Stimulated activated CD4-positive, alpha-beta T cell treated with anti-CD3 and anti-CD28 coated beads, Interleukin-15, amount 100 ng/mL, for 1 hour (primary cell): ENCODE data around the gene RAC3.

Experiments
- DNase-seq, 2 donors: peaks; one replicate each; pipeline ENCODE4 v3.0.0-alpha.2; 2020; ENCODE audit warnings: low read depth in 1 of 2, low spot score in 1 of 2

The RAC3 gene

GRCh38 chr17:81998691-81999438 is 32.6 kb upstream of the RAC3 start:
- DNase-seq, result no peak

GRCh38 chr17:81999587-81999975 is 31.9 kb upstream of the RAC3 start:
- no peak for DNase-seq

GRCh38 chr17:81999976-82000802 is 31.3 kb upstream of the RAC3 start:
- no peak for DNase-seq

GRCh38 chr17:82000803-82001570 is 30.5 kb upstream of the RAC3 start:
- DNase-seq, result no peak

GRCh38 chr17:82001571-82002056 is 29.9 kb upstream of the RAC3 start:
- DNase-seq, result no peak

GRCh38 chr17:82003411-82004381 is 27.8 kb upstream of the RAC3 start:
- no peak for DNase-seq

- DNase-seq, result no peak
These were observed 26.7 kb upstream of the RAC3 start for GRCh38 chr17:82004517-82005455.

- no peak for DNase-seq
These were observed 25.7 kb upstream of the RAC3 start for GRCh38 chr17:82005701-82006348.

- DNase-seq, result no peak
These were observed 24.8 kb upstream of the RAC3 start for GRCh38 chr17:82006468-82007227.

- DNase-seq, result no peak
These were observed 24.3 kb upstream of the RAC3 start for GRCh38 chr17:82007228-82007494.

GRCh38 chr17:82007495-82008257 is 23.8 kb upstream of the RAC3 start:
- no peak for DNase-seq

GRCh38 chr17:82008258-82008940 is 23.1 kb upstream of the RAC3 start:
- no peak for DNase-seq

GRCh38 chr17:82008941-82009405 is 22.5 kb upstream of the RAC3 start:
- DNase-seq, result no peak

- DNase-seq, result no peak
These were observed 22.1 kb upstream of the RAC3 start for GRCh38 chr17:82009413-82009812.

GRCh38 chr17:82010575-82011525 is 20.6 kb upstream of the RAC3 start:
- no peak for DNase-seq
